Measurements from ENCODE around the gene REG4.
"Not testable (repeated sequence)": the region's sequence is repeated elsewhere in the genome, so short reads cannot be mapped to it uniquely, and the experiment has no call there.

REG4 gene

DNA sequence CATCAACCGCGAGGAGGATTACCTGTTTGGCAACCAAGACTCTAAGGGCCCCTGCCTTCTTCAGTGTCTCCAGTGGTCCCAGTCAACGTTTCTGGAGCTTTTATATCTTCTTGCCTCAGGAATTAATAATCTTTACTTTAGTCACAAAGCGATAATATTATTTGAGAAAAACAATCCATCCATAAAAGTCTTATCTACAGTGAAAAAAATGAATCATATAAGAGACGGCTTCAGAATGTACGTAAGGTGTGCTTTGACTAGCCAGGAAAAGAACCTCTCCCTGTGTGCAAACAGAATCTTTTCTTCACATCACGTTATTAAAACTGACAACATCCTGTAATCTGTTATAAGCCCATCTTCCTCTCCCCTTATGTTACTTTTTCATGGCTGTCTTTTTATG, at the start of gene REG4:
TSS of gene REG4 (minus strand) at position 74 of the 400 bp plus-strand sequence. CDS start 2,691 bp downstream, outside the sequence.
- H3K36me3 Mint-ChIP-seq: no peaks in the 10 kb centered on the region
- DNase-seq (ENCODE audit: low spot score in 2 of 2) (no peak), ATAC-seq (no peak)
- H3K9me3 Mint-ChIP-seq: no peaks in the 10 kb centered on the region
- no peak within 1 kb of the TSS for H3K27ac Mint-ChIP-seq
- no peak within 1 kb of the TSS for H3K4me3 Mint-ChIP-seq
- no peaks in the 10 kb centered on the region for H3K4me1 Mint-ChIP-seq

DNA sequence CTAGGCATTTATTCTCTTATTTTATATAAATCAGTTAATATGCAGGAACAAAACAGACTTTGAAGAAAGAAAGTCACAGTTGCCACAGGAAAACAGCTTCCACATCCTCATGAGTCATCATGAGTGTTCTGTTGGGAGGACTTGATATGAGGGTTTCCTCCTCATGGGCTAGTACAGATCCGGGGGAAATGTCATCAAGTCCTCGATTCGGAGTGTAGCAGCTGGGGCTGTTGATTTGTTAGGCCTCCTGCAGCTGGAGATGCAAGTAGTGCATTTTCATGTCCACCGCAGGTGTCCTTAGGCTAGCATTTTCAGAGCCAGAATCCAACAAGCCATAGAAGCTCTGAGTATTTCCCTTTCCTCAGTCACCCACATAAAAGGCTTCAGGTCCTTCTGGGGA, 48.4 kb upstream of the REG4 start:
- Mint-ChIP-seq H3K4me1 (peaks cover 18% of the 10 kb centered on the region), H3K27ac (no peak overlapping the region), H3K9me3 (no peaks in the 10 kb centered on the region), H3K36me3 (no peaks in the 10 kb centered on the region), H3K4me3 (no peak overlapping the region)
- DNase-seq (ENCODE audit: low spot score in 2 of 2) (no peak), ATAC-seq (peak; percentile 75)

DNA sequence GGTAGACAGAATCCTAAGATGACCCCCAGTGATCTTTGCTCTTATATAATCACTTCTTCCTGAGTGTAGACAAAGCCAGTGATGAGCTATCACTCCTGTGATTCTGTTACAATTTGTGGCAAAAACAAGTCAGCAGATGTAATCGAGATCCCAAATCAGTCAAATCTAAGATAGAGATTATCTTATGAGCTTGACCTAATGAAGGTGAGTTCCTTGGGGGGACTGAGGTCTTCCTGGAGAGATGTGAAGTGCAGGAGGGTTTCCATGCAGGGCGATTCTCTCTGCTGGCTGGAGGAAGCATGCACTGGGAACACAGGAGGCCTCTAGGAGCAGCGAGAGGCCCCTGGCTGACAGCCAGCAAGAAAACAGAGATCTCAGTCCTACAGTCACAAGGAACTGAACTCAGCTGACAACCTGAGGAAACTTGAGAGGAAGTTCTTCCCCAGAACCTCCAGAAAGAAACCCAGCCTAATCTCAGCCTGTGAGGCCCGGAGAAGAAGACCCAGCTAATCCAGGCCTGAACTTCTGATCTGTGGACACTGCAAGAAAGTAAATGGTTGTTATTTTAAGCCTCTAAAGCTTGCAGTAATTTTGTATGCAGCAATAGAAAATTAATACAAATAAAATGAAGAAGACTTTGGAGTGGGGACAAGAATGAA, 47.4 kb upstream of the REG4 start:
- H3K27ac Mint-ChIP-seq; H3K9me3 Mint-ChIP-seq; H3K4me3 Mint-ChIP-seq; DNase-seq (ENCODE audit: low spot score in 2 of 2); ATAC-seq; H3K36me3 Mint-ChIP-seq: not testable (repeated sequence)
- H3K4me1 Mint-ChIP-seq: peaks cover 18% of the 10 kb centered on the region

DNA sequence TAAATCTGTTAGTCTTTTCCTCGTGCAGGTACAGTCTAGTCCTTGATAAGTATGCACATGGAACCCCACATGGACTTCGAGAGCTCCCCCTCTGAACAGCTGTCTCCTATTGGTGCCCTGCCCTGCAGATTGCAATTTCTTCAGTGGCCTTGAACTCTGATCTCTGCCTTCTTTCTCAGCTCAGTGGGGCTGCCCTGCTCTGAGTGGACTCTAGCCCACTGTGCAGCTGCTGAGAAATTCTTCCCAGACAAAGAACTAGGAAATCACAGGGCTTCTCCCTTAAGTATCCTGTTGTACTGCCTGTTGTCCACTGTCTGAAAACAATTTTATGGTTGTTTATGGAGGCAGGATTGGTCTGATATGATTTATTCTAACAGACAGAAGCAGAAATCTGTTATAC, 46.9 kb upstream of the REG4 start:
- H3K27ac Mint-ChIP-seq: no peak overlapping the region
- ATAC-seq (no peak), DNase-seq (ENCODE audit: low spot score in 2 of 2) (no peak)
- no peaks in the 10 kb centered on the region for H3K9me3 Mint-ChIP-seq
- no peaks in the 10 kb centered on the region for H3K36me3 Mint-ChIP-seq
- H3K4me3 Mint-ChIP-seq: no peak overlapping the region
- peaks cover 18% of the 10 kb centered on the region for H3K4me1 Mint-ChIP-seq

DNA sequence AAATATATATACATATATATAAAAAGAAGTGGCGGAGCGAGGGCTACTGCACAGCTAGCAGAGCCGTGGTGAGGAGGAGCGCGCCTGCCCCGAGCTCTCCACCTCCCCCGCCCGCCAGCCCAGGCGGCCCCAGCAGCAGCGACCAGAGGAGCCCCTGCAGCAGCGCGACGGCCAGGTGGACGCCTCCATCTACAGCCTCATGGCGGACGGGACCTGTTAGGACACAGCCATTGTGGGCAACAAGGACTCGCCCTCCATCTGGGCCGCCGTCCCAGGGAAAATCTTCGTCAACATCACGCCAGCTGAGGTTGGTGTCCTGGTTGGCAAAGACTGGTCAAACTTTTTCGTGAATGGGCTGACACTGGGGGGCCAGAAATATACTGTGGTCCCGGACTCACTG, 41.9 kb upstream of the REG4 start:
- Mint-ChIP-seq H3K4me3 (no peak overlapping the region), H3K4me1 (no peaks in the 10 kb centered on the region), H3K36me3 (no peaks in the 10 kb centered on the region), H3K27ac (no peak overlapping the region), H3K9me3 (no peaks in the 10 kb centered on the region)
- ATAC-seq (no peak), DNase-seq (ENCODE audit: low spot score in 2 of 2) (no peak)

DNA sequence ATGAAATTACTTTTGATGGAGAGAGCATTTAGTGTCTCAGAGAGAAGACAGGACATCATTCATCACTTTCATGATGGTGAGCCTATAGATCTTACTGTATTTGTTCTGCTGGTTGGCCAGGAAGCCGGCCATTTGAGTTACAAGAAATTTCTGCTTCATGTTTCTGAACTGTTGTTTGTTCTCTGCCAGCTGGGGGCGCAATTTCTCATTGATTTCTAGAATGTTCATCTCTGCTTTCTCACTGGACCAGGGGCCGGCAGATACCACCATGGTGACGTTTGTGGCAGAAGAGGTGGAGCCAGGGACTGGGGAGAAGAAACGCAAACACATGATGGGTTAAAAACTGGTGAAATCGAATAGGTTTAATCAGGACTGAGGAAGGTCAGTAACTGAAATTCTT, 32.9 kb upstream of the REG4 start:
- not testable (repeated sequence) for H3K9me3 Mint-ChIP-seq; H3K36me3 Mint-ChIP-seq; H3K4me1 Mint-ChIP-seq; ATAC-seq; DNase-seq (ENCODE audit: low spot score in 2 of 2); H3K4me3 Mint-ChIP-seq; H3K27ac Mint-ChIP-seq

DNA sequence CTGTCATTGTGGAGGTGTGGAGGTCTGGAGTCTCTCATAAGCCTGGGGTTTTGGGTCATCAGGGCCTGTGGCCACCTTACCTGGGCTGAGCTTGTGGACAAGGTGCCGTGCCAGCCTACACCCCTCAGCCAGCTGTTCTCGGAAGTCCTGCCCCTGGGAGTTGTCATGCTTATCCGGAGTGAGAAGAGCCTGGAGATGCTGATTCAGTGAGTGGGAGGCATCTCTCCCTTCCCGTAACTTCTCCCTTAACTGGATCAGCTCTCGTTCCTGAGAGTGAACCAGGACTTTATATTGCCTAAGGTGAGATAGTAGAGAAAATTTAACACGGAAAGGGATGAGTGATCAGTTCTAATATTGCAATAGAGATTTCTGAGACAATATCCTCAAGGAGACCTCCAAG, 30.0 kb upstream of the REG4 start:
- Mint-ChIP-seq H3K4me3 (no peak overlapping the region), H3K36me3 (no peaks in the 10 kb centered on the region), H3K27ac (no peak overlapping the region), H3K9me3 (no peaks in the 10 kb centered on the region), H3K4me1 (no peaks in the 10 kb centered on the region)
- DNase-seq (ENCODE audit: low spot score in 2 of 2) (no peak), ATAC-seq (no peak)

DNA sequence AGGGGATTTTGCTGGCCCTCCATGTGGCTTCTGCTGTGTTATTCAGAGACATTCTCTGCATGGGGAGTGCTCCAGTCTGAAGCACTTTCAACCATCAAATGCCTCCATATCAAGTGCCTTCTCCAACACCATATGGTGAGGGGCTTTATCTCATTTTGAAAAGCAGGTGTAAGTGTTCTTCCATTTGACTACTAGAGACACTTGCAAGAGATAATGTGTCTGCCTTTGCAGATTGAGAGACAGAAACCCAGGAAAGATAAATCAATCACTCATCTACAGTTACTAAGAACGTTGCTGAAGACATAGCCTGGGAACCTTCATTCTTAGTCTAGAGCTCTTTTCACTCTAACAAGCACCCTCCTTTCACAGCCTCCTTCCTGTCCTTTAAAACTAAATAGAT, 29.5 kb upstream of the REG4 start:
- Mint-ChIP-seq H3K4me1 (no peaks in the 10 kb centered on the region), H3K27ac (no peak overlapping the region), H3K4me3 (no peak overlapping the region), H3K36me3 (no peaks in the 10 kb centered on the region), H3K9me3 (no peaks in the 10 kb centered on the region)
- ATAC-seq (no peak), DNase-seq (ENCODE audit: low spot score in 2 of 2) (no peak)

DNA sequence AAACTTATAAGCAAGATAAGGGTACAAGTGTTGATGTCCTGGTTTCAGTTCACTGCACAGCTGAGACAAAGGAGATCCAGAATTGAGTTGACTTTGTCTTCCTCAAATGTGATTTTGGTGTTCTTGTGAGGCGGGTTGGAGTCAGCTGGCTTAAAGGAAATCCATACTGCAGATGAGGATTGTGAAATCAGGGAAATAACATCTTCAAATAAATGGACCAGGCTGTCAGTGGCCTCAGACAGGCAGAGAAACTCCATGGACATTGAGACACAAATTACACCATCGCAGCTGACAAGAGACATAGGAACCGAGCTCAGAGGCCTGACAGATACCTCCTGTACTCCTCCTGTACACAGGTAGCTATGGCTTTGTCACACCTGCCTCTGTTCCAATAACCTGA, 27.0 kb upstream of the REG4 start:
- no peaks in the 10 kb centered on the region for H3K9me3 Mint-ChIP-seq
- ATAC-seq (no peak), DNase-seq (ENCODE audit: low spot score in 2 of 2) (peak in 1 of 2 donors; percentile 41)
- no peaks in the 10 kb centered on the region for H3K36me3 Mint-ChIP-seq
- H3K4me3 Mint-ChIP-seq: no peak overlapping the region
- H3K27ac Mint-ChIP-seq: no peak overlapping the region
- no peaks in the 10 kb centered on the region for H3K4me1 Mint-ChIP-seq

DNA sequence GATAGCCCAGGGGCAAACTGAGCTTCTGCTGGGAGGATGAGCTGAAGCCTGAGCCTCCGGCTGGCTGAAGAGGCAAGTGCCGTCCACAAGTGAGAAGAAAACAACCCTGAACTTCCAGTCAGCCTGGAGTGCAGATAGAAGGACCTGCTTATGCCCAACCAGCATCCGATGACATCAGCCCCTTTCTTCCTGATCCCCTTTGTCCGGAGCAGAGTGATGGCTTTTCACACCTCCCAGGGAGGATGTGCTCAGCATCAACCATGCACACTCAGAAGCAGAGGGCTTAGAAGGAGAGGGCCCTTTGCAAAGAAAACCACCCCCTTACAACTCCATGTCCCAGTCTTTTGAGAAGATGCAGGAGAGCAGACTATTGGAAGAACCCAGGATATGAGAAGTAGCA, 23.7 kb upstream of the REG4 start:
- Mint-ChIP-seq H3K9me3 (no peaks in the 10 kb centered on the region), H3K4me3 (no peak overlapping the region), H3K27ac (no peak overlapping the region), H3K36me3 (no peaks in the 10 kb centered on the region), H3K4me1 (no peaks in the 10 kb centered on the region)
- DNase-seq (ENCODE audit: low spot score in 2 of 2): peak in 1 of 2 donors; percentile 38
- ATAC-seq: no peak

DNA sequence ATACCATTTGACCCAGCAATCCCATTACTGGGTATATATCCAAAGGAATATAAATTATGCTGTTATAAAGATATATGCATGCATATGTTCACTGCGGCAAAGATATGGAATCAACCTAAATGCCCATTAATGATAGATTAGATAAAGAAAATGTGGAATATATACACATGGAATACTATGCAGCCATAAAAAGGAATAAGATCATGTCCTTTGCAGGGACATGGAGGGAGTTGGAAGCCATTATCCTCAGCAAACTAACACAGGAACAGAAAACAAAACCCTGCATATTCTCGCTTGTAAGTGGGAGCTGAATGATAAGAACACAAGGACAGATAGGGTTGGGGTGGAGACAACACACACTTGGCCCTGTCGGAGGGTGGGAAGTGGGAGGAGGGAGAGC, 19.8 kb upstream of the REG4 start:
- no peak overlapping the region for H3K4me3 Mint-ChIP-seq
- DNase-seq (ENCODE audit: low spot score in 2 of 2) (no peak), ATAC-seq (no peak)
- no peaks in the 10 kb centered on the region for H3K4me1 Mint-ChIP-seq
- no peaks in the 10 kb centered on the region for H3K36me3 Mint-ChIP-seq
- no peaks in the 10 kb centered on the region for H3K9me3 Mint-ChIP-seq
- no peak overlapping the region for H3K27ac Mint-ChIP-seq

DNA sequence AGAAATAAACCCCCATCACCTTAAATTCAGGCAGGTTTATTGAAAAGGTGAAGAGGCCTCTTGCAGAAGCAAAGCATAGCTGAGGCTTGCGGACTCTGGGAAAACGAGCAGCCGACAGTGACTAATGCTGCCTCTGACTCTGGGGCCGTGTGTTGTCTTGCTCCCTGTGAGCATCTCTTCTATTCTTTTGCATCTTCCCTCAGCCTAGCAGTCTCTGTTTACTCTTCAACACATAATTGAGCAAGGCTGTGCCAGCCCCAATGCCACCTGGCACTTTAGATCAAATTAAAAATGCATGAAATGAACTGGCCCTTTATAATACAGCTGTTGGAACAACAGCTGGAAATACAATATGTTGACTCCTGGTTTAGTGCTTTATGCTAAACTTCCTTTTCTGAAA, 18.4 kb upstream of the REG4 start:
- Mint-ChIP-seq H3K36me3 (no peaks in the 10 kb centered on the region), H3K4me1 (no peaks in the 10 kb centered on the region)

DNA sequence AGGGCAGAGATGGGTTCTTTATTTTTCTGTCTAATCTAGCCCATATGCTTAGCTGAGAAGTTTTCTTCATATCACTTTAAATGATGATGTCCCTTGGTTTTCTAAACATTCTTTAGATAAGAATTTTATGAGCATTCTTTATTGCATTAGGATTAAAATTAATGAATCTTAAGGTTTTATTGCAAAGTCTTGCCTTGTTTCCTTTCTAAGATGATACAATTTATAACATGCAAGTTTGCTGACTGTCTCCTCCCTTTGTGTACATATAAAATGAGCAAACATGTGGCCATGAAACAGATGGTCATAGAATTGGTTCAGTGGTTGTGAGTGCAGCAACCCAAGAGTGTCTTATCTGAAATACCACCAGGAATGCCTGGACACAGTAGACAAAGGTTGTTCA, 17.7 kb upstream of the REG4 start:
- not testable (repeated sequence) for H3K36me3 Mint-ChIP-seq; H3K4me3 Mint-ChIP-seq; H3K9me3 Mint-ChIP-seq; ATAC-seq; H3K4me1 Mint-ChIP-seq; H3K27ac Mint-ChIP-seq; DNase-seq (ENCODE audit: low spot score in 2 of 2)

More for the DNA sequence above, 18.4 kb upstream of the REG4 start:
- DNase-seq (ENCODE audit: low spot score in 2 of 2) (no peak), ATAC-seq (no peak)
- H3K27ac Mint-ChIP-seq: no peak overlapping the region
- H3K9me3 Mint-ChIP-seq: no peaks in the 10 kb centered on the region
- H3K4me3 Mint-ChIP-seq: no peak overlapping the region

DNA sequence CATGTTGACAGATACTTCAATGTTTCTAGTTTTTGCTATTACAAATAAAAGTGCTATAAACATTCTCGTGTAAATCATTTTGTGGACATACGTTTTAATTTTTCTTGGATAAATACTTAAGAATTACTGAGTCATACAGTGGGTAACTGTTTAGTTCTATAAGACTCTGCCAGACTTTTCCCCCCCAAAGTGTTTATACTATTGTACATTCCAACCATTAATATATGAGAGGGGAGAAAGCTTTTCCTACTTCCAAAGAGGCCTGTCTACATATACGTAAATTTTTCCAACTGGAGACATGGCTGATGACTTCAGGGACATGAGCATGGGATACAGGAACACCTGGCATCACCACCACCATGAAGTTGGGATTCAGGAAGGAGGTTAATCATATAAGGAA, 17.0 kb upstream of the REG4 start:
- Mint-ChIP-seq H3K36me3 (no peaks in the 10 kb centered on the region), H3K27ac (no peak overlapping the region), H3K4me1 (no peaks in the 10 kb centered on the region), H3K9me3 (no peaks in the 10 kb centered on the region), H3K4me3 (no peak overlapping the region)
- DNase-seq (ENCODE audit: low spot score in 2 of 2): no peak
- ATAC-seq: no peak

DNA sequence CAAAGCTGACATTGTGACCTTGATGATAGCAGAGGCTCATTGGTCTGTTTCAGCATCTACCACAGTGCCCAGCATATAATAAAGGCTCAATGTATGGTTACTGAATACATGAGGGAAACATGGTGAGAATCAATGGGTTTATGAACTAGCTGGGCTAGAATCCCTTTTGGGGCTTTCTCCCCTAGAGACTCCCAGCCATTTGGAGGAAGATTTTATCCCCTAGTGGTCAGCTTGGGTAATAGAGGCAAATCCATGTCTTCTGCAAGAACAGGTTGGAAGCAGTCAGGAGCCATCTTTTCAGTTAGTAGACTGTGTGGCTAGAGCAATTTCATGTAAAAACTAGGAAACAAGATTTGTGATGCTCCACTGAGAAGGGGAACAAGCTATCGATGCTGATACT, 15.8 kb upstream of the REG4 start:
- Mint-ChIP-seq H3K4me1 (no peaks in the 10 kb centered on the region), H3K9me3 (no peaks in the 10 kb centered on the region), H3K4me3 (no peak overlapping the region), H3K27ac (no peak overlapping the region), H3K36me3 (no peaks in the 10 kb centered on the region)
- ATAC-seq: peak; percentile 24
- peak in 1 of 2 donors; percentile 32 for DNase-seq (ENCODE audit: low spot score in 2 of 2)

DNA sequence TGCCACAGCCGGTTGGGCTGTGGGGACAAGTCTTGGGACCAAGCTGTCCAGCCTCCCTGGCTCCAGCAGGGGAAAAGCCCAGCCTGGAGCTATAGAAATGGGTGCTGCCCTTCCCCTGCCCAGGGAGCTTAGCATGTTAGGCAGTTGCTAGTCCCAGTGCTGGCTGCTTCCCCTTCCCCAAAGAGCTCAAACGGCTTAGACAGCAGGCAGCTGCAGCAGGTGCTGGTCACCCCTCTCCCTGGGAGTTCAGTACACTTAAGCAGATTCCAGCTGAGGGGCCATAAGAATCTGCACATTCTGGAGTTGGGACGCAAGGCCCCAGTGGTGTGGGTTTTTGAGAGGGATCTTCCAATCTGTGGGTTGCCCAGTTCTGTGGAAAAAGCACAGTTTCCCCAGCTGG, 11.1 kb upstream of the REG4 start:
- ATAC-seq: no peak
- Mint-ChIP-seq H3K4me1 (no peaks in the 10 kb centered on the region), H3K4me3 (no peak overlapping the region), H3K9me3 (peaks cover 3% of the 10 kb centered on the region), H3K27ac (no peak overlapping the region), H3K36me3 (no peaks in the 10 kb centered on the region)
- DNase-seq (ENCODE audit: low spot score in 2 of 2): no peak

DNA sequence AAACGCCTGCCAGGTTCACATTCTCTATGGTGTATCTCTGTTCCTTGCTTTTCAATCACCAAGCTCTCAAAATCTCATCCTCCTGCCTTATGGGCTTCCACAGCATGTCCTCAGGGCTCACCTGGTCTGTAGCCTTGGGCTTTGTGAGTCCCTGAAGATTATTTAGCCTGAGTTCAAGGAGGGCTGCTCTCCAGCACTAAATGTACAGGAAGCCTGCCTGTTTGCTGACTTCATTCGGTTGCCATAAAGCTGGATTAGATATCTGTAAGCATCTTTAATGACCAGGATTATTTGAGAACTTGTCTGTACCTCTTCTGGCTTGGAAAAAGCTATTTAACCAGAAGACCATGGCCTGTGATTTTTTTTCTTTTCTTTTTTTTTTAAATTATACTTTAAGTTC, 6.9 kb upstream of the REG4 start:
- DNase-seq (ENCODE audit: low spot score in 2 of 2): no peak
- Mint-ChIP-seq H3K27ac (no peak overlapping the region), H3K9me3 (peaks cover 3% of the 10 kb centered on the region), H3K36me3 (no peaks in the 10 kb centered on the region), H3K4me3 (no peak overlapping the region), H3K4me1 (no peaks in the 10 kb centered on the region)
- no peak for ATAC-seq
